Fibroblast of the conjunctiva (primary cell): ENCODE data around the gene SLC22A8.
"Not testable (repeated sequence)": the region's sequence is repeated elsewhere in the genome, so short reads cannot be mapped to it uniquely, and the experiment has no call there.

Source experiments
- DNase-seq: peaks from one replicate; pipeline ENCODE4 v3.0.0-alpha.2; 2010; ENCODE audit warnings: low read depth

SLC22A8 gene

DNA sequence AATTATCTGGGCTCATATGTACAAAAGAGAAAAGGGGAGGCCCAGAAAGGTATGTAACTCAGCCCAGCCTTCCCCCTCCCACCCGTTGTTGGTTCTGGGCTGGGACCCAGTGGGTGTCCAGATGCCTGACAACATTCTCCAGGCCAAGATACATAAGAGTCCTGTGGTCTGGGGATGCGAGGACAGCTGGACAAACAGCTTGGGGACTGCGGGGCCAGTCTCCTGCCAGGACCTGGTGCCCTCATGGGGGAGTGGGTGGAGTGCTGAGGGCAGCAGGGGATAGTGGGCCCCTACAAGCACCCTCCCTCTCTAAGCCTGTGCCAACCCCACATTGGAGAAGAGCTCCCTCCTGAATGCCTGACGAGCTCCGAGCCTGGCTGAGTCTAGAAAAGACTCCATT is 27.4 kb downstream of the SLC22A8 start:
- DNase-seq, result no peak

DNA sequence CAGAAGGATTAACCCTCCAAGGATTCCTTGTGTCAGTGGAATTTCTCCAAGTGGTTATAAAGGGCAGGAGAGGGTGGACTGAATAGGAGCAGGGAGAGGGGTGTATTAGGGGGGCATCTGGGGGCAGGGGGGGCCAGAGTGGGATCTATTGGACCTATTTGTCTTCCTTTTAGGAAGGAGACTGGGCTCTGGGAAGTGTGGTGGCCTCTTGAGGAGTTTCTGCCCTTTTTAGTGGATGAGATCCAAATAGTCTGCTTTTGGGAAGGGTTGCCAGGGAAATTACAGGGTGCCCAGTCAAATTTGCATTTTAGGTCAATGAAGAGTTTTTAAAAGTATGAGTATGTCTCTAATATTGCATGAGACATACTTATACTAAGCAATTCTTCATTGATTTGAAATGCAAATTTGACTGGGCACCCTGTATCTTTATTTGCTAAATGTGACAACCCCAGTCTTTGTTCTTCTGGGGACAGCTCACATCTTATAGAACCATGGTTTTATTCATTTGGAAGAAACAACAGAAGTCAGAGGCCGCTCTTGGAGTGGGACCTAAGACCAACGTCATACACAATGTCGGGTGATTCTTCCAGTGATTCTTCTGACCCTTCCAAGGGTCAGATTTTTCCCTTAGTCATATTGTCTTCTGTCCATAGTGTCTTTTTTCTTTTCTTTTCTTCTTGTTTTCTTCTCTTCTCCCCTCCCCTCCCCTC is 30.4 kb downstream of the SLC22A8 start:
- no peak for DNase-seq

DNA sequence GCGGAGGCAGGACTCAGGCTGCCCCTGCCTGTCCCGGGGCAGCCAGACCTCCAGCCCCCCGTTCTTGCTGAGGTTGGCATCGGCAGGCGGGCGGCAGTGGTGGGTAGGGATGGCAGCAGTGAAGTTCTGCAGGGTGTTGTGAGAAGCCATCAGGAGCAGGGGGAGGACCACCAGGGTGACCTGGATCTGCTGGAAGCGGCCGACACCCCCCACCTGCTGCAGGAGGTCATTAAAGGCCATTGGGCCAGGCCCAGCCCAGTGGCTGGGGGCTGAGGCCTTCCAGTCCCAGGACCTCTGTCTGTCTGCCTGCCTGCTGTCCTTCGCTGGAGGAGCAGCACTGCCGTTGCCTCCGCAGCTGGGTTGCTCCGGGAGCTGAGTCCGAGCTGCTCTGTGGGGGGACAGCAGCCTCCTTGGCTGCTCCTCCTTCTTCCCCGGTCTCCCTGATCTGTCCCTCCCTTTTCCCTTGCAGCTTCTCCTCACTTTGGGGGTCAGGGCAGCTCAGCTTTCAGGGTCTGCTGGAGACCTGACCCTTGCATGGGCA is 31.1 kb downstream of the SLC22A8 start, which contains the start of gene SLC22A6:
Gene SLC22A6, minus strand, starts transcription at position 517 of the 541 bp plus-strand sequence. Its CDS starts 277 bp downstream, at position 240.
- no peak for DNase-seq

DNA sequence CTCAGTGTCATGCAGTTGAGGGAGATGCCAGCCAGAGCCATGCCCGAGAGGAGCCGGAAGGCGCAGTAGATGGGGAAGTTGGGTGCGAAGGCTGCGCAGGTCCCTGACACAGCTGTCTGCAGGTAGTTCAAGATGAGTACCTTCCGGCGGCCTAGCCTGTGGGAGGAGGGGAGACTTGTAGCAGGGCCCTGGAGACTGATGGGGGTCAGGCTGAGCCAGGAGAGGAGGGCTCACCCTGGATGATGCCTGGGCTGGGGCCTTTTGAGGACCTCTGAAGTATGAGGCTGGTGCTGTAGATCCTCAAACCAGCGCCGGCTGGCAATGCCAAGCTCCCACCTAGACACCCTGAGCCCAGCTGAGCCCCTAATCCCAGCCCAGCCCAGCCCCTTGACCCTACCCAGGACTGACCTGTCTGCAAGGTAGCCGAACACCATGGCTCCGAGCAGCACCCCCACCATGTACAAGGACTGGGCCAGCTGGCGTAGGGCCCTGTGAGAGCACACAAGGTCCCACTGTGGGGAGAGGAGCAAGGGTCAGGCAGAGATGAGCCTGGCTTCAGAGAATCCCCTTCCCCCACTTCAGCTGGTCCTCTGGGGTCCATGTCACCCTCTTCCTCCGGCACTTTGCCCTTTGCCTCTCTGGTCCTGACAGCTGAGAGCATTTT is 32.0 kb downstream of the SLC22A8 start:
- no peak for DNase-seq

DNA sequence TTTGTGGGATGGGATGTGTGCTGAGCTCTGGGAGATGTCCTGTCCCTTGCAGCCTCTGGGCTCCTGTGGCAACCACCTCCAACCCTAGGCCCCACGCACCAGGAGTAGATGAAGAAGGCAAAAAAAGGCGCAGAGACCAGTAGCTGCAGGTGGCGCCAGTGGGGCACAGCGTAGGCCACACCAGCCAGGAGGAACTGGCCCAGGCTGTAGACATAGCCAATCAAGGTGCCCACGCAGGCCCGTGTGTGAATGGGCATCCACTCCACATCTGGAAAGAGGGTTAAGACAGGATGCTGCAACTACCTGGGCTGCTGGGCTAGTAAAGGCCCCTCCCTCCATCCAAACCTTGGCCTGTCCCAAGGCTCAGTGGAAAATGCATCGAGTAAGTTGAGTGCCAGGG is 33.9 kb downstream of the SLC22A8 start:
- no peak for DNase-seq

DNA sequence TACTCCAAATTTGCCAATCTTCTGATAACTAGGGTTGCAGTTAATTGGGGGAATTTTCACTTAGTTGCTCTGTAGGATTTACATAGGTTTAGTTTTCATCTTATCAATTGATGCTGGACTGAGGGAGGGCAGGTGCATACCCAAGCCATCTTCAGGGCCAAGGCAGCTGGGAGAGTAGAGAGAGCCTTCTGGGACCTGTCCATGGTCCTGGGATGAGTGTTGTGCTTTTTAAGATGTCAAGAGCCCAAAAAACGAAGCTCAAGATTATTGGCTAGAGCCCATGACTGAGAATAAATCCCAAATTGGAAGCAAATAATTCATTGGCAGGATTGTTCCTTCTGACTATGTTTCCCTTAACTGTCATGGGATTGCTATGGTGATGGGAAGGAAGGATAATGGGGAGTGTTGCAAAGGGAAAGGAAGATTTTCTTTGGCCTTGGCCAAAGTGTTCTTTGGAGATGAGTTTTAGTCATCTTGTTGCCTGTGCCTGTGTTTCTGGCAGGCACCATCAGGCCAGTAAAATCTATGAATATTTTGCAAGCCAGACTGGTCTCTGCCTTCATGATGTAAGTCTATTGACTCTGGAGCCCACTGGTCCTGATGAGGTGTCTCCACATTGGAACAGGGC is 35.4 kb downstream of the SLC22A8 start:
- no peak for DNase-seq

DNA sequence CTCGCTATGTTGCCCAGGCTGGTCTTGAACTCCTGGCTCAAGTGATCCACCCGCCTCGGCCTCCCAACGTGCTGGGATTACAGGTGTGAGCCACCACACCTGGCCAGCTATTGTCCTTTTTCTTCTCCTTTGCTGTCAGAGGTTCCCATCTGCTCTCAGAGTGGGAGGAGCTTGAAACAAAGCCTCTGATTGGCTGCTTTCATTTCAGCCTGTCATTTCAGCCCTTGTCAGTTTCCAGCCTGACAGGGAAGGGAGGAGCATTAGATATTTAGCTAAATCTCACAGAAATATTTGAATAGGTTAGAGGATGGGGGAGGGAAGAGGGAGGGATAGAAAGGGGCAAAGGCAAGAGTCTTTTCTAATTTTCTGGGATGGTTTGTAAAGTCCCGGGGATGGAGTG is 39.5 kb downstream of the SLC22A8 start:
- DNase-seq, result no peak

DNA sequence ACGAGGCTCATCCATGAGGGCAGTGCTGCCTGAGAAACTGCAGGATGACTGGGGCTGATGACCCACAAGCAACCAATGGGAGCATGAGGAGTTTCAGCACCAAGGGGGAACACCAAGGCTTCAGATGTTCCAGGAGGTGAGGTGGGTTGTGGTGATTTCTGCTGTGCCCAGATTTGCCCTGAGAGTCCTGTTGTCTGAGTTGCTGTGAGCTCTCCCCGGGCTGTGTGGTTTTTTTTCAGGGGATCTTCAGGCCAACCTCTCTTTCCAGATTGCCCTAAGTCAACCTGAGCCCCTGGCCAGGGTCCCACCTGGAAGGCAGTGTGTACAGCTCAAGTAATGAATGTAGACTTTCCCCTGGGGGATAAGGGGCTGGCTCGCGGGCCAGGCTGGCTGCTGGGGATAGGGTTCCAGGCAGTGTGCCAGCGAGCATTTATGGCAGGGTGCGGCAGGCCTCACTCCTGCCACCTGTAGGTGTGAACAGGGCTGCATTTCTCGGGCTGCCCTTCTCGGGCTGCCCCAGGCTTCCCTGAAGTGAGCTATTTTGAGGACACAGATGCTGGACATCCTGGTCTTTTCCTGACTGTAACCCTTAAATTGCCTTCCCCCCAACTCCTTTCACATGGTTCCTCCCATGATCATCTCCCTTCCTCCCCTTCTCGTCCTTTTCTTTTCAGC is 40.7 kb downstream of the SLC22A8 start:
- DNase-seq, result no peak

DNA sequence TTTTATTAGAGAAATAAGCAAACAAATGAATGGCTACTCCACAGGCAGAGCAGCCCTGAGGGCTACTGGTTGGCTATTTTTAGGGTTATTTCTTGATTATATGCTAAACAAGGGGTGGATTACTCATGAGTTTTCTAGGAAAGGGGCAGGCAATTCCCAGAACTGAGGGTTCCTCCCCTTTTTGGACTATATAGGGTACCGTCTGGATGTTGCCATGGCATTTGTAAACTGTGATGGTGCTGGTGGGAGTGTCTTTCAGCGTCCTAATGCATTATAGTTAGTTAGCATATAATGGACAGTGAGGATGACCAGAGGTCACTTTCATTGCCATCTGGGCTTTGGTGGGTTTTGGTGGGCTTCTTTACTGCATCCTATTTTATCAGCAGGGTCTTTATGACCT is 50.1 kb downstream of the SLC22A8 start:
- no peak for DNase-seq

DNA sequence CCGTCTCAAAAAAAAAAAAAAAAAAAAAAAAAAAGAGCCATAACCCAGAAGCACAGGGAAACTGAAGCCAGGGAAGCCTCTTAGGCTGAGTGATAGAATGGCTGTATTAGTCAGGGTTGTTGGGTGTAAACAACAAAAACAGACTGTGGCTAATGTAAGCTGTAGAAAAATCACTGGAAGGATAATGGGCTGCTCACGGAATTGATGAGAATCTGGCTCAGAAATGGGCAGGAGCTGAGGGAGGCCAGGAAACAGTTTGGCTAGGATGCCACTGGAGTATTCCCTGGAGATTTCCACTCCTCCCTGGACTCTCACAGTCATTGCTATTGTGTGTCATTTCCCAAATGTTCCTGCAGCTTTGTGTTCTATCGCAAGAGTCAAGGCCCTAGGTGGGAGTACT is 53.2 kb downstream of the SLC22A8 start:
- DNase-seq, result no peak

DNA sequence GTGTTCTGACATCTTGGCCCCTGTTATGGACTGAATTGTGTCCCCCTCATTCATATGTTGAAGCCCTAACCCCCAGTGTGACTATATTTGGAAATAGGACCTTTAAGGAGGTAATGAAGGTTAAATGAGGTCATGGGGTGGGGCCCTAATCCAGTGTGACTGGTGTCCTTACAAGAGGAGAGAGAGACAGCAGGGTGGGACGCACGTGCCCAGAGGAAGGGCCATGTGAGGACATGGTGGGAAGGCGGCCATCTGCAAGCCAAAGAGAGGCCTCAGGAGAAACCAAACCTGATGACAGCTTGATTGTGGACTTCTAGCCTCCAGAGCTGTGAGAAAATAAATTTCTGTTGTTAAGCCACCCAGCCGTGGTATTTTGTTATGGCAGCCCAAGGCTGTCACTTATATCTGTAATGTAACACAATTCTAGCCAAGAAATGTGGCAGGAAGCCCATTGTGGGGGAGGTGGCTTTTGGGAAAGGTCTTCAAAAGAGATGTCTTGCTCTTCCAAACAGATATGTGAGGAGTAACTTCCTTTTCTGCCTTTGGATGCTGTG is 54.5 kb downstream of the SLC22A8 start:
- DNase-seq, result no peak

DNA sequence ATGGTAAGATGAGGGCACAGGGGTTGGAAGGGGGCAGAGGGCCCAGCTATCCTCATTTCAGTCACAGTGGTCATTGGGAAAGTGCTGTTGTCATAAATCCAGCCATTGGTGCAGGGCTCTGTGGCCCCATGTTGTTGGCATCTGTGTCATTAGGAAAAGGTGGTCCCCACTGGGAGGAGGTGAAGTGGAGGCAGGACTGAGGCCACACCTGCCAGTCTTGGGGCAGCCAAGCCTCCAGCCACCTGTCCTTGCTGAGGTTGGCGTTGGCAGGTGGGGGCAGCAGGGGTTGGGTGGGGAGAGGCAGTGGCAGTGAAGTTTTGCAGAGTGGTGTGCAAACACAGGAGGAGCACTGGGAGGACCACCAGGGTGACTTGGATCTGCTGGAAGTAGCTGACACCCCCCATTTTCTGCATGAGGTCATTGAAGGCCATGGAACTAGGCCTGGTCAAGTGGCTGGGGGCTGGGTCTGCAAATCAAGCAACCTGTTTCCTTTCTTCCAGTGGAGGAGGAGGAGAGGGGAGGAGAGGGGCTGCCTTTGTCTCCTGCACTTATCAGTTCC is 56.1 kb downstream of the SLC22A8 start:
- DNase-seq, result no peak

DNA sequence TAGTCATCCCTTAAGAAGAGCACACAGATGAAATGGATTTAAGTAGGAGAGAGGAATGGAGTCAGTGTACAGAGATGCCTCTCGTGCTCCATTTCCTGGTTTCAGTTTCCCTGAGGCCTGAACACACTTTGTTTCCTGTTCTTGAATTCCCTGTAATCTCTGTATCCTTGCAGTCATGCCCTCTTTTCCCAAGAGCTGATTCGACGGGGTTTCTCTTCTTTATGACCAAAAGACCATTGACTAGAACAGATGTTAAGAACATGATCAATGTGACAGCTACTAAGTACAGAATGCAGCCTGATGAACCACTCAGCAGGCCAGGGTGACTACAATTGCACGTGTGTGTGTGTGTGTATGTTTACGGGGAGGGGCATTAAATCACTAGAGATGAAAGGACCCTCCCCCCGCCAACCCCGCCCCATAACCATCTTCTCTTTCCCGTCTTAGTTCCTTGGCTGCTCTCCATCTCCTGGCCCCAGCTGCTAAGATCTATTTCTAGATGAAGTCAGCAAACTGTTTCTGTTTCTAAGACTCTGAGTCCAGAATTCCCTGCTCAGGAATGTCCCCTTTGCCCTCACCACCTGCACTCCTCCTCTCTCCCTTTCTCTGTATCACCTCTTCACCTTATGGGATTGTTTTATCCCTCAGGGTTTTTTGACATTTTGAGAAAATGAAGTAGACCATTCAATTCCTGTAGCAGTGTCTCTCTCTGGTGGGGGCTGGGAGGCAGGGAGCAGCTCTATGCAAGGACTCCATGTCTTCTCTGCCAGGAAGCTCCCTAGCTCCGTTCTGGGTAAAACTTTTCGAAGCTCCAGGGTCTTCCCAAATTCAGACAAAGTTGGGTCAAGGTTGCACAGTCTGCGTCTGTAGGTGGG is 56.9 kb downstream of the SLC22A8 start:
- peak; percentile 8 for DNase-seq

DNA sequence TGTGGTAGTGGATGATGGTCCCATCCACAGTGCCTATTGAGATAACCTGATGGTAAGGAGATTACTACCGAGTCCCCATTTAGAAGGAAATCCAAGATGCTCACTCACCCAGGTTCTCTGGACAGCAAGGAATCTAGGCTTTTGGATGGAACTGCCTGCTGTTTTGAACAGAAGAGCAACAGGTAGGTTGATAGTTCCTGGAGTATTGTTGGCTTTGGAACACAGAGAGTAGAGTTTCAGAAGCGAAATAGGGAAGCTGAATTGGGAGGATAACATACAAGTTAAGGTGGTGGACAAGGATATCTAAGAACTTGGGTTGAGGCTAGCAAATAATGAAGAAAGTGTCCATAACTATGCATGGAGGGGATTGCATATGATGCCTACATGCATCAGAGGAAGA is 58.5 kb downstream of the SLC22A8 start:
- no peak for DNase-seq

DNA sequence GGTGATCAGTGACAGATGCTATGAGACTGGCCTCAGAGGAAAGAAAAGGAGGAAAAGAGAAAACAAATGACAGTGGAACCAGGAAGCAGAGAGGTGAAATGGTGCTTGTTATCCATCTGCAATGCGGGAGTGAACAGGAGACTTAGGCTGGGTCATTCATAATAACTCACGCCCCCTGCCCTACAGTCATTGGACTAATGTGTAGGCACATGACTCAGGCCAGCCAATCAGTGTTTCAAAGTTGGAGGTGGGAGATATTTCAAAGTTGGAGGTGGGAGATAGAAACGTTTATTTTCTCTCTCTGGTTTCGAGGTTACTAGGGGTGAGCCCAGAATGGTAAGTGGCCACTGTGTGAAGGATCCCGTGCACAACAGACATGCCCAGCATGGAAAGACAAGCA is 61.2 kb downstream of the SLC22A8 start:
- no peak for DNase-seq

DNA sequence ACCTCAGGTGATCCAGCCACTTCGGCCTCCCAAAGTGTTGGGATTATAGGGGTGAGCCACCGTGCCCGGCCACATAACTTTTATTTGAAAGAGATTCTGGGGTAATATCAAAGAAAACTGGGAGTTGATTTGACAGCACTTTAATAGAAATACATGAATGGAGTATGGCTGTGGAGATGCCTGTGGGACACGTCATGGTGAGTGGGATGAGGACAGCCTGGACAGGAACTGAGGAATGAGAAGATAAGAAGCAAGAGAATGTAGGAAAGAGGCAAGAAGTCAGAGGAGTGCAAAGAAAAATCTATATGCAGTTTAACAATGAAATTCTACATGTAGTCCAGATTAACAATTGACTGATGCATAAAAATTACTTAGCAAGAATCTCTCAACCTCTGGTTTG is 61.8 kb downstream of the SLC22A8 start:
- DNase-seq, result no peak

DNA sequence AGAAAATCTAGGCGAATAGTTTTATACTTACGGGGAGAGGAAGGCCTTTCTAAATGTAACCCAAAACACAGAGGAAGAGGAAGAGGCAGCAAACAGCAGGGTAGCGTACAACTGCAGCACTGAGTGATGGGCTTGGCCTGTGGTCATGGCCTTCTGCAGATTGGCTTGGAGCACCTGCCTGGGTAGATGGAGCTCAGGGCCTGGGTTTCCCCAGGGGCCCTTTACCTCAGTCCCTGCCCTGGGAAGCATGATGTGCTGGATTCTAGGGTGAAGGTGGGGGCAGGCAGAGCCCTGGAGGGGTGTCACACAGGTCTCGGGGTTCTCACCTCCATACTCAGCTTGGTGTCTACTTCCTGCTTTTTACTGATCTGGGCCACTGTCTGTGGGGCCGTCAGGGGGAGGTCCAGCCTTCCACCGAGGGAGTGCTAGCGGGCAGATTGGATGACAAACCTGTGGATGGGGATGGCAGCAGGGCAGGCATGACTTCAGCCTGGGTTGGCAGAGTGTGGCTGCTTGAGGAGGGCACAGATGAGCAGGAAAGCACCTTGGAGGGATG is 66.8 kb downstream of the SLC22A8 start:
- no peak for DNase-seq

DNA sequence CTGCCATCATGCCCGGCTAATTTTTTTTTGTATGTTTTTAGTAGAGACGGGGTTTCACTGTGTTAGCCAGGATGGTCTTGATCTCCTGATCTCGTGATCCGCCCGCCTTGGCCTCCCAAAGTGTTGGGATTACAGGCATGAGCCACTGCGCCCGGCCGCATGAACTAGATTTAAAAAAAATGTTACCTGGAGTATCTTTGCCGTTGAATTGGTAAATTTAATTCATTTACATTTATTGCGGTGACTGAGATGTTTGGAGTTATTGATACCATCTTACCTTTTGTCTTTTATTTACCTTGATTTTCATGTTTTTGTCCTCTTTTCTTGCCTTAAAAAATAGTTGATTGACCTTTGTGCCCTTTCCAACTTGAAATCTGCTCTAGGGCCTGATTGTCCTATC is 70.1 kb downstream of the SLC22A8 start:
- DNase-seq, result not testable (repeated sequence)
